SK-N-SH (cell line): Measurements from ENCODE around the gene SPON1. TPM values are rescaled to one million over a fixed set of nuclear protein-coding genes. Genes with fewer than 3 reads are reported as not detected.

Experiments
- CTCF ChIA-PET: fragments of 300-600, 350-600 bp; formaldehyde crosslinking; extraction: SDS; loops from one replicate; lab custom pipeline; 2021; lab: Yijun Ruan, JAX
- POLR2A ChIA-PET: fragments of 350-600 bp; sonication (Branson Sonifier 250); formaldehyde crosslinking; extraction: SDS; loops from one replicate; lab custom pipeline; 2020; ENCODE audit warnings: antibody characterized with exemption, inconsistent platforms; lab: Yijun Ruan, JAX
- DNase-seq: peaks from one replicate; pipeline ENCODE4 v3.0.0; 2012
- H2AFZ ChIP-seq: fragments of 200-600 bp; sonication (generic); 2 replicates; pipeline ENCODE4 v1.8.1; 2016; ENCODE audit warnings: antibody characterized with exemption, mild to moderate bottlenecking, low read depth
- H3F3A ChIP-seq: fragments of 200-600 bp; sonication (generic); replicated peaks from 2 replicates; pipeline ENCODE3; 2016; ENCODE audit warnings: antibody characterized with exemption, mild to moderate bottlenecking; ENCODE audit not compliant: insufficient read depth
- H3K27ac ChIP-seq, 2 experiments: fragments of 200-500 bp in 1 of 2; fragments of 200-600 bp in 1 of 2; sonication (Bioruptor generic) in 1 of 2; sonication (generic), shearing (Covaris generic) in 1 of 2; 2 replicates each; pipeline versions ENCODE4 v1.5.1 to v1.6.1; 2014 to 2016; ENCODE audit warnings: low read depth in 2 of 2, inconsistent platforms in 1 of 2, low read length in 1 of 2, mild to moderate bottlenecking in 1 of 2, mixed read lengths in 1 of 2
- H3K27me3 ChIP-seq: fragments of 200-600 bp; sonication (generic), shearing (Covaris generic); 2 replicates; pipeline ENCODE4 v1.6.1; 2016; ENCODE audit warnings: mixed run types; ENCODE audit not compliant: insufficient read depth
- H3K36me3 ChIP-seq, 2 experiments: fragments of 200-500 bp in 1 of 2; fragments of 200-600 bp in 1 of 2; sonication (Bioruptor generic) in 1 of 2; sonication (generic) in 1 of 2; replicated peaks in 1 of 2; 2 replicates each; pipeline versions ENCODE3 to v1.5.1; 2014 to 2016; ENCODE audit warnings: low read length in 1 of 2, mild to moderate bottlenecking in 1 of 2; ENCODE audit not compliant: insufficient read depth in 2 of 2, control insufficient read depth in 1 of 2
- H3K4me1 ChIP-seq, 2 experiments: fragments of 200-500 bp in 1 of 2; fragments of 200-600 bp in 1 of 2; sonication (Bioruptor generic) in 1 of 2; sonication (generic), shearing (Covaris generic) in 1 of 2; 2 replicates each; pipeline versions ENCODE4 v1.5.1 to v1.6.1; 2014 to 2016; ENCODE audit warnings: low read depth in 1 of 2, low read length in 1 of 2, mixed run types in 1 of 2; ENCODE audit not compliant: insufficient read depth in 2 of 2, control insufficient read depth in 1 of 2
- H3K4me2 ChIP-seq: fragments of 200-600 bp; sonication (generic), shearing (Covaris generic); 2 replicates; pipeline ENCODE4 v1.6.1; 2017; ENCODE audit warnings: mixed run types
- H3K4me3 ChIP-seq, 2 experiments: fragments of 200-500 bp in 1 of 2; fragments of 200-600 bp in 1 of 2; sonication (Bioruptor generic) in 1 of 2; sonication (generic), shearing (Covaris generic) in 1 of 2; 2 replicates each; pipeline versions ENCODE4 v1.5.1 to v1.8.1; 2014 to 2016; ENCODE audit warnings: low read depth in 2 of 2, inconsistent platforms in 1 of 2, low read length in 1 of 2, mild to moderate bottlenecking in 1 of 2, mixed read lengths in 1 of 2, moderate library complexity in 1 of 2
- H3K79me2 ChIP-seq: fragments of 200-600 bp; sonication (generic); 2 replicates; pipeline ENCODE4 v1.8.1; 2017; ENCODE audit warnings: mild to moderate bottlenecking; ENCODE audit not compliant: insufficient read depth
- H3K9ac ChIP-seq: fragments of 200-600 bp; sonication (generic); 2 replicates; pipeline ENCODE4 v1.6.1; 2017; ENCODE audit warnings: mixed run types
- H3K9me2 ChIP-seq: fragments of 200-600 bp; sonication (generic); 2 replicates; pipeline ENCODE4 v1.6.1; 2017; ENCODE audit warnings: mixed run types
- H3K9me3 ChIP-seq: fragments of 200-600 bp; sonication (generic); 2 replicates; pipeline ENCODE4 v1.6.1; 2017; ENCODE audit warnings: mixed run types, mild to moderate bottlenecking, moderate library complexity
- H4K20me1 ChIP-seq: fragments of 200-600 bp; sonication (generic); 2 replicates; pipeline ENCODE4 v1.6.1; 2017; ENCODE audit warnings: mild to moderate bottlenecking, mixed run types; ENCODE audit not compliant: insufficient read depth
- CTCF ChIP-seq: fragments of 200-600 bp; sonication (generic); IDR thresholded peaks from 2 replicates; pipeline ENCODE4 v1.6.1; 2017; ENCODE audit warnings: antibody characterized with exemption, mild to moderate bottlenecking, moderate library complexity
- ELF1 ChIP-seq: IDR thresholded peaks from 2 replicates; pipeline ENCODE4 v1.4.0; 2012
- EP300 ChIP-seq, 2 experiments: IDR thresholded peaks; 2 replicates each; pipeline versions ENCODE4 v1.4.0 to v1.6.1; 2012; ENCODE audit warnings: borderline replicate concordance in 1 of 2, low read depth in 1 of 2, low read length in 1 of 2
- FOXM1 ChIP-seq: IDR thresholded peaks from 2 replicates; pipeline ENCODE4 v1.4.0; 2012; ENCODE audit warnings: low read depth, mild to moderate bottlenecking
- GABPA ChIP-seq: IDR thresholded peaks from 2 replicates; pipeline ENCODE4 v1.4.0; 2012; ENCODE audit warnings: low read depth, mild to moderate bottlenecking
- GATA2 ChIP-seq: sonication (generic); formaldehyde crosslinking; IDR thresholded peaks from 2 replicates; pipeline ENCODE4 v1.5.0; 2020; ENCODE audit warnings: mild to moderate bottlenecking, missing genetic modification reagents
- JUND ChIP-seq: IDR thresholded peaks from 2 replicates; pipeline ENCODE4 v1.4.0; 2012
- MXI1 ChIP-seq: IDR thresholded peaks from 2 replicates; pipeline ENCODE4 v1.6.1; 2012; ENCODE audit warnings: mild to moderate bottlenecking, low read depth, low read length, improper control_type of control experiment
- NFIC ChIP-seq: IDR thresholded peaks from 2 replicates; pipeline ENCODE4 v1.4.0; 2012; ENCODE audit warnings: borderline replicate concordance
- NRF1 ChIP-seq: IDR thresholded peaks from 2 replicates; pipeline ENCODE4 v1.6.1; 2012; ENCODE audit warnings: low read depth, mild to moderate bottlenecking, low read length
- POLR2AphosphoS5 ChIP-seq: IDR thresholded peaks from 2 replicates; pipeline ENCODE4 v1.6.1; 2012; ENCODE audit warnings: low read depth, low read length
- RAD21 ChIP-seq: IDR thresholded peaks from 2 replicates; pipeline ENCODE4 v1.6.1; 2012; ENCODE audit warnings: mild to moderate bottlenecking, low read length
- RXRA ChIP-seq: IDR thresholded peaks from 2 replicates; pipeline ENCODE4 v1.4.0; 2012; ENCODE audit warnings: low read depth, mild to moderate bottlenecking, borderline replicate concordance
- SIN3A ChIP-seq: IDR thresholded peaks from 2 replicates; pipeline ENCODE4 v1.6.1; 2012; ENCODE audit warnings: low read depth, mild to moderate bottlenecking, low read length, moderate library complexity, borderline replicate concordance
- SMC3 ChIP-seq: IDR thresholded peaks from 2 replicates; pipeline ENCODE4 v1.6.1; 2012; ENCODE audit warnings: low read depth, low read length, improper control_type of control experiment
- TAF1 ChIP-seq: IDR thresholded peaks from 2 replicates; pipeline ENCODE4 v1.6.1; 2012; ENCODE audit warnings: low read depth, mild to moderate bottlenecking, low read length, moderate library complexity, borderline replicate concordance
- TCF12 ChIP-seq: IDR thresholded peaks from 2 replicates; pipeline ENCODE4 v1.4.0; 2012
- YY1 ChIP-seq: IDR thresholded peaks from 2 replicates; pipeline ENCODE4 v1.4.0; 2012; ENCODE audit warnings: low read depth, mild to moderate bottlenecking
- ZBTB33 ChIP-seq: IDR thresholded peaks from 2 replicates; pipeline ENCODE4 v1.4.0; 2012; ENCODE audit warnings: low read depth, borderline replicate concordance
- WGBS: methylation state at CpG from one replicate; pipeline ENCODE4 v1.1.6; 2017; ENCODE audit warnings: low lambda C conversion rate; 5-methylcytosine and 5-hydroxymethylcytosine counted together
- polyA plus RNA-seq, 3 experiments: library from polyadenylated mRNA; depleted of rRNA; stranded (reverse); fragments of >200 nt; gene quantifications; 2 replicates each; pipeline ENCODE4 v1.2.3, GENCODE V29; 2012
- TF ChIP-seq, protein P1 (sequence below): fragments of 150-350 bp; IDR thresholded peaks from 2 replicates; pipeline ENCODE4 v1.6.1; 2016; ENCODE audit warnings: mild to moderate bottlenecking, low read depth, low read length

The SPON1 gene
- polyA plus RNA-seq, 1 of the 3 experiments (the other 2 are of a cell fraction): not detected

DNA sequence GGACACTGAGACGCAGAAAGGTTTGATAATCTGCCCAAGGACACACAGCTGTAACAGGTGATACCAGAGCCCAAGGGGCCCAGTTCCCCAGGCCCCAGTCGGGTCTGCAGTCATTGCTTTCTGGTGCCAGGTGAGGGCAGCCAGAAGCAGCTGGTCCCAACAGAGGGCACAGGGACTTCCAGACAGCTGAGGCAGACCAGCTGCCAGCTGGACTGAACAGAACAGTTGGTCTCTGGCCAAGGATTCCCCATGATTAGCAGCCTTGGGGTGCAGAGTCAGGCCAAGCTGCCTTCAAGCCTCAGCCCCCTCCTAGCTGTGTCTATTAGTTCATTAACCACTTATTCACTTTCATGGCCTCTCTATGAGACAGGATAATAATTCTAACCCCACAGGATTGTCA, 290.9 kb downstream of the SPON1 start:
- H3K4me3 ChIP-seq: no peak overlapping the region
- no peaks in the 10 kb centered on the region for H3K27me3 ChIP-seq
- peaks cover 0 to 17% of the 10 kb centered on the region in 2 experiments; a peak in 1 of 4 replicates for H3K4me1 ChIP-seq
- WGBS: 80% methylated on average over 1 of the region's 2 CpGs
- TF ChIP-seq ELF1 (no peak), CTCF (no peak), FOXM1 (no peak), SIN3A (no peak), YY1 (no peak), TCF12 (no peak), ZBTB33 (no peak), NFIC (no peak), NRF1 (no peak), JUND (no peak), GABPA (no peak), RAD21 (no peak; the same call in 1 of the 2 replicates), POLR2AphosphoS5 (no peak), RXRA (no peak), GATA2 (CRISPR knock-in tag) (no peak), TAF1 (no peak), MXI1 (no peak), EP300 (IDR thresholded peaks at IDR 0.05; ENCODE audit: borderline replicate concordance in 1 of 2, low read depth in 1 of 2, low read length in 1 of 2) (no peak), SMC3 (no peak)
- TF ChIP-seq, protein P1, sequence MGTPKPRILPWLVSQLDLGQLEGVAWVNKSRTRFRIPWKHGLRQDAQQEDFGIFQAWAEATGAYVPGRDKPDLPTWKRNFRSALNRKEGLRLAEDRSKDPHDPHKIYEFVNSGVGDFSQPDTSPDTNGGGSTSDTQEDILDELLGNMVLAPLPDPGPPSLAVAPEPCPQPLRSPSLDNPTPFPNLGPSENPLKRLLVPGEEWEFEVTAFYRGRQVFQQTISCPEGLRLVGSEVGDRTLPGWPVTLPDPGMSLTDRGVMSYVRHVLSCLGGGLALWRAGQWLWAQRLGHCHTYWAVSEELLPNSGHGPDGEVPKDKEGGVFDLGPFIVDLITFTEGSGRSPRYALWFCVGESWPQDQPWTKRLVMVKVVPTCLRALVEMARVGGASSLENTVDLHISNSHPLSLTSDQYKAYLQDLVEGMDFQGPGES: no peak
- ChIA-PET POLR2A (no interaction called here), CTCF (interaction anchor here (0.9 to 6.3 kb wide), 5 partner anchors 202 to 481 kb away, joined by 3 to 50 read pairs (median 4); no protein-coding TSS in a partner anchor)
- no peaks in the 10 kb centered on the region for H3K36me3 ChIP-seq
- no peaks in the 10 kb centered on the region for H3K79me2 ChIP-seq
- H3F3A ChIP-seq: no peaks in the 10 kb centered on the region
- no peaks in the 10 kb centered on the region for H3K9me2 ChIP-seq
- H4K20me1 ChIP-seq: no peaks in the 10 kb centered on the region
- no peak overlapping the region for H3K4me2 ChIP-seq
- DNase-seq: no peak
- no peaks in the 10 kb centered on the region for H3K9me3 ChIP-seq
- H2AFZ ChIP-seq: no peak overlapping the region
- H3K27ac ChIP-seq: no peak overlapping the region
- no peak overlapping the region for H3K9ac ChIP-seq
